IMR-90 (cell line): ENCODE data around the gene GH1. TPM values are rescaled to one million over a fixed set of nuclear protein-coding genes. Genes with fewer than 3 reads are reported as not detected.
A peak's percentile ranks its signal among the peaks of the same experiment; 100 is the strongest.

Experiments
- ATAC-seq: fragments of 200-7000 bp; cut with Tn5 transposase; 2 replicates; pipeline ENCODE4 v1.9.1; 2020; ENCODE audit warnings: low read depth, mild to moderate bottlenecking, moderate library complexity
- BruUV-seq: library from RNA; stranded (reverse); fragments of 400-500 nt; replicated peaks from 2 replicates; lab custom pipeline; 2021; lab: Mats Ljungman, UMichigan
- CTCF ChIA-PET: fragments of 300-600 bp; formaldehyde crosslinking; extraction: SDS; loops from one replicate; lab custom pipeline; 2021; ENCODE audit warnings: antibody characterized with exemption; lab: Yijun Ruan, JAX
- POLR2A ChIA-PET: fragments of 300-600 bp; sonication (Branson Sonifier 250); formaldehyde crosslinking; loops from one replicate; lab custom pipeline; 2022; ENCODE audit warnings: antibody characterized with exemption; ENCODE audit not compliant: unreplicated experiment; lab: Charles Lee
- DNase-seq: peaks from one replicate; pipeline ENCODE4 v3.0.0; 2013
- H2AFZ ChIP-seq: replicated peaks from 2 replicates; pipeline ENCODE3; 2013; ENCODE audit warnings: low read length, mild to moderate bottlenecking; ENCODE audit not compliant: poor library complexity
- H2AK5ac ChIP-seq: 2 replicates; pipeline ENCODE4 v1.6.1; 2013; ENCODE audit warnings: low read depth, low read length, inconsistent platforms
- H2AK9ac ChIP-seq: replicated peaks from 2 replicates; pipeline ENCODE3; 2013; ENCODE audit warnings: mild to moderate bottlenecking, low read depth, low read length, moderate library complexity; ENCODE audit not compliant: poor library complexity
- H2BK120ac ChIP-seq: 2 replicates; pipeline ENCODE4 v1.6.1; 2013; ENCODE audit warnings: low read depth, low read length, inconsistent platforms
- H2BK15ac ChIP-seq: 3 replicates; pipeline ENCODE4 v1.6.1; 2013; ENCODE audit warnings: low read depth, low read length, inconsistent platforms
- H2BK20ac ChIP-seq: 2 replicates; pipeline ENCODE4 v1.6.1; 2013; ENCODE audit warnings: low read depth, mild to moderate bottlenecking, inconsistent platforms, low read length, moderate library complexity
- H2BK5ac ChIP-seq: 2 replicates; pipeline ENCODE4 v1.6.1; 2013; ENCODE audit warnings: mild to moderate bottlenecking, low read depth, low read length, inconsistent platforms; ENCODE audit not compliant: poor library complexity, severe bottlenecking
- H3K14ac ChIP-seq: replicated peaks from 2 replicates; pipeline ENCODE4 v1.6.1; 2013; ENCODE audit warnings: low read depth, low read length, inconsistent platforms
- H3K18ac ChIP-seq: 2 replicates; pipeline ENCODE4 v1.6.1; 2013; ENCODE audit warnings: low read depth, low read length, control low read depth
- H3K23ac ChIP-seq: 2 replicates; pipeline ENCODE4 v1.6.1; 2013; ENCODE audit warnings: low read depth, low read length, inconsistent platforms
- H3K27ac ChIP-seq: 2 replicates; pipeline ENCODE4 v1.5.1; 2013; ENCODE audit warnings: mild to moderate bottlenecking, control low read depth, low read length; ENCODE audit not compliant: insufficient read depth
- H3K27me3 ChIP-seq: 2 replicates; pipeline ENCODE4 v1.6.1; 2013; ENCODE audit warnings: low read length; ENCODE audit not compliant: control insufficient read depth, insufficient read depth
- H3K36me3 ChIP-seq: 2 replicates; pipeline ENCODE4 v1.6.1; 2013; ENCODE audit warnings: low read length, mixed read lengths; ENCODE audit not compliant: control insufficient read depth, insufficient read depth
- H3K4ac ChIP-seq: 2 replicates; pipeline ENCODE4 v1.6.1; 2013; ENCODE audit warnings: low read depth, low read length, inconsistent platforms
- H3K4me1 ChIP-seq: 2 replicates; pipeline ENCODE4 v1.6.1; 2013; ENCODE audit warnings: low read length, mixed read lengths; ENCODE audit not compliant: control insufficient read depth, insufficient read depth
- H3K4me2 ChIP-seq: 2 replicates; pipeline ENCODE4 v1.6.1; 2013; ENCODE audit warnings: low read depth, mild to moderate bottlenecking, control low read depth, low read length, moderate library complexity
- H3K4me3 ChIP-seq: 2 replicates; pipeline ENCODE4 v1.5.1; 2013; ENCODE audit warnings: low read depth, mild to moderate bottlenecking, control low read depth, low read length, moderate library complexity; ENCODE audit not compliant: insufficient read depth
- H3K56ac ChIP-seq: 2 replicates; pipeline ENCODE4 v1.6.1; 2013; ENCODE audit warnings: low read length, inconsistent platforms; ENCODE audit not compliant: insufficient read depth; ENCODE audit errors: extremely low read depth
- H3K79me1 ChIP-seq, 2 experiments: 2 replicates each; pipeline ENCODE4 v1.6.1; 2013; ENCODE audit warnings: low read length in 2 of 2, inconsistent platforms in 1 of 2, low read depth in 1 of 2
- H3K9ac ChIP-seq: 2 replicates; pipeline ENCODE4 v1.6.1; 2013; ENCODE audit warnings: low read depth, low read length, control low read depth
- H3K9me1 ChIP-seq: 2 replicates; pipeline ENCODE4 v1.6.1; 2013; ENCODE audit warnings: low read length, inconsistent platforms; ENCODE audit not compliant: insufficient read depth
- H3K9me3 ChIP-seq: 2 replicates; pipeline ENCODE4 v1.6.1; 2013; ENCODE audit warnings: low read length; ENCODE audit not compliant: control insufficient read depth, insufficient read depth
- H4K20me1 ChIP-seq: 2 replicates; pipeline ENCODE4 v1.6.1; 2013; ENCODE audit warnings: low read length, inconsistent platforms; ENCODE audit not compliant: insufficient read depth
- H4K5ac ChIP-seq: 2 replicates; pipeline ENCODE4 v1.6.1; 2013; ENCODE audit warnings: mild to moderate bottlenecking, low read depth, low read length, control low read depth
- H4K8ac ChIP-seq, 2 experiments: 2 replicates each; pipeline ENCODE4 v1.6.1; 2013; ENCODE audit warnings: low read depth in 2 of 2, low read length in 2 of 2, control low read depth in 1 of 2, inconsistent platforms in 1 of 2
- H4K91ac ChIP-seq: 2 replicates; pipeline ENCODE4 v1.6.1; 2013; ENCODE audit warnings: low read depth, low read length, inconsistent platforms; ENCODE audit not compliant: insufficient read depth
- BHLHE40 ChIP-seq: fragments of 150-350 bp; IDR thresholded peaks from 2 replicates; pipeline ENCODE4 v1.6.1; 2016; ENCODE audit warnings: mild to moderate bottlenecking, low read depth, low read length
- WGBS, 2 experiments: methylation state at CpG; one replicate each; pipeline versions ENCODE4 v1.1.5 to v1.1.7; 2013; ENCODE audit warnings: missing lambda C conversion rate in 2 of 2; ENCODE audit not compliant: insufficient read length in 1 of 2; ENCODE audit errors: extremely low coverage in 2 of 2; 5-methylcytosine and 5-hydroxymethylcytosine counted together
- dilution Hi-C: fragments of 300-500 bp; cut with HindIII; formaldehyde crosslinking; loops from one replicate; pipeline ENCODE4 v1.14.3; 2018; ENCODE audit warnings: low sequenced_read_pairs; ENCODE audit not compliant: unreplicated experiment
- in situ Hi-C: fragments of 300-500 bp; cut with MboI; formaldehyde crosslinking; loops from 3 replicates; pipeline ENCODE4 v1.14.3; 2019; ENCODE audit warnings: low sequenced_read_pairs, inconsistent platforms, mixed read lengths
- intact Hi-C: fragments of 100-400 bp; cut with micrococcal nuclease; formaldehyde crosslinking; loops from 2 replicates; pipeline ENCODE4 v1.10.0; 2022
- polyA plus RNA-seq, 3 experiments: library from polyadenylated mRNA; depleted of rRNA; stranded (reverse); fragments of >200 nt; gene quantifications; 2 replicates each; pipeline ENCODE4 v1.2.3, GENCODE V29; 2012; ENCODE audit warnings: low replicate concordance in 1 of 3
- total RNA-seq: library from RNA; depleted of rRNA; stranded (reverse); fragments of >200 nt; gene quantifications from 2 replicates; pipeline ENCODE4 v1.2.3, GENCODE V29; 2012

Gene GH1
- total and polyA plus RNA-seq, 2 of the 4 experiments (the other 2 are of a cell fraction), result not detected

DNA sequence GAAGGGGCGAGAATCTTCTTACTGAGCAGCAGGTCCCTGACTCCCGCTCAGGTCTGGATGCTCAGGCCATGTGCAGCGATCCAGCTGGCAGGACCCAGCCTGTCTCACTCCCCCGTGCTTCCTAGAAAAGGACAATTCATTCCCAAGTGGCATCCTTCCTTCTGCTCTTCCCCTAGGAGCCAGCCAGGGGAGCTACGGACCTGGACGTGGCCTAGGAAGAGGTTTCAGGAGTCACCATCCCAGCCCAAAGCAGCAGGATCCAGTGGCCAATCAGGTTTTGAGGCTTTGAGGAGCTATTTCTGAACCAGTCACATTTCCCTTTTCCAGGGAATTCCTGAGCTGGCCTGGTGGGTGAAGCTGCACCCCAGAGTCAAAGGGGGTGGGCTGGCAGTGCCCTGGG is 21.2 kb upstream of the GH1 start:
- no peak overlapping the region for H3K56ac ChIP-seq
- no peaks in the 10 kb centered on the region for H3K36me3 ChIP-seq
- H3K18ac ChIP-seq, result no peak overlapping the region
- no peak overlapping the region for H2BK120ac ChIP-seq
- no peak for DNase-seq
- ATAC-seq, result no peak
- no peak overlapping the region for H3K4me2 ChIP-seq
- H4K8ac ChIP-seq, result no peak overlapping the region
- ChIA-PET POLR2A (no interaction called here), CTCF (no interaction called here)
- H2AFZ ChIP-seq, result peak overlapping the region; percentile 21
- no peaks in the 10 kb centered on the region; the same call in 1 of the 2 replicates for H3K9me3 ChIP-seq
- no peak overlapping the region for H2BK15ac ChIP-seq
- peaks cover 18% of the 10 kb centered on the region for H3K27me3 ChIP-seq
- in situ Hi-C loops (no loop called here), dilution Hi-C loops (no loop called here), intact Hi-C loops (no loop called here)
- H2BK5ac ChIP-seq, result no peak overlapping the region
- no peak overlapping the region for H4K5ac ChIP-seq
- no peak overlapping the region for H3K4me3 ChIP-seq
- no peak overlapping the region for H2BK20ac ChIP-seq
- no peak overlapping the region for H3K27ac ChIP-seq
- H2AK5ac ChIP-seq, result no peak overlapping the region
- no TSS peak for BruUV-seq
- H3K14ac ChIP-seq, result no peak overlapping the region
- H4K20me1 ChIP-seq, result no peaks in the 10 kb centered on the region
- H3K4me1 ChIP-seq, result no peaks in the 10 kb centered on the region
- no peak overlapping the region for H2AK9ac ChIP-seq
- 70% methylated on average over 3 of the region's 6 CpGs; no CpG with 5 or more reads in 1 of the 2 experiments for WGBS, 2 experiments
- H3K9ac ChIP-seq, result no peak overlapping the region
- no peak overlapping the region for H4K91ac ChIP-seq
- no peak for TF ChIP-seq BHLHE40
- H3K4ac ChIP-seq, result no peak overlapping the region
- H3K9me1 ChIP-seq, result no peaks in the 10 kb centered on the region
- H3K79me1 ChIP-seq, result no peaks in the 10 kb centered on the region
- H3K23ac ChIP-seq, result no peak overlapping the region
